Stimulated activated CD4-positive, alpha-beta T cell treated with anti-CD3 and anti-CD28 coated beads, Interleukin-2, amount 100 ng/mL, for 4 hours (primary cell): ENCODE data around the gene ARHGDIB.
A peak's percentile ranks its signal among the peaks of the same experiment; 100 is the strongest.

Experiments
- DNase-seq: peaks from one replicate; pipeline ENCODE4 v3.0.0-alpha.2; 2020; ENCODE audit warnings: low read depth

ARHGDIB gene

GRCh38 chr12:14961466-14962152 is at the start of gene ARHGDIB:
Gene ARHGDIB (minus strand): TSS chr12:14961601. CDS start chr12:14950712, 10,889 bp downstream.
- DNase-seq: peak; percentile 61

GRCh38 chr12:15011162-15011561 is 49.8 kb upstream of the ARHGDIB start:
- DNase-seq: no peak

- DNase-seq: no peak
These were observed 46.1 kb upstream of the ARHGDIB start for GRCh38 chr12:15007551-15007950.

- DNase-seq: no peak
These were observed 43.7 kb upstream of the ARHGDIB start for GRCh38 chr12:15005064-15005463.

- DNase-seq: no peak
These were observed 43.0 kb upstream of the ARHGDIB start for GRCh38 chr12:15004421-15004820.

GRCh38 chr12:15001733-15002382 is 40.5 kb upstream of the ARHGDIB start:
- DNase-seq: no peak

- no peak for DNase-seq
These were observed 39.2 kb upstream of the ARHGDIB start for GRCh38 chr12:15000575-15000974.

- DNase-seq: no peak
These were observed 38.4 kb upstream of the ARHGDIB start for GRCh38 chr12:14999695-15000365.

- no peak for DNase-seq
These were observed 37.8 kb upstream of the ARHGDIB start for GRCh38 chr12:14999021-14999694.

- no peak for DNase-seq
These were observed 36.6 kb upstream of the ARHGDIB start for GRCh38 chr12:14997998-14998397.

GRCh38 chr12:14995583-14996425 is 34.4 kb upstream of the ARHGDIB start:
- DNase-seq: no peak

GRCh38 chr12:14994610-14995009 is 33.2 kb upstream of the ARHGDIB start:
- DNase-seq: no peak

GRCh38 chr12:14993537-14994266 is 32.3 kb upstream of the ARHGDIB start:
- peak; percentile 18 for DNase-seq

- DNase-seq: no peak
These were observed 31.7 kb upstream of the ARHGDIB start for GRCh38 chr12:14993117-14993516.

- no peak for DNase-seq
These were observed 31.3 kb upstream of the ARHGDIB start for GRCh38 chr12:14992673-14993072.

GRCh38 chr12:14991069-14991468 is 29.7 kb upstream of the ARHGDIB start:
- no peak for DNase-seq

- no peak for DNase-seq
These were observed 28.4 kb upstream of the ARHGDIB start for GRCh38 chr12:14989790-14990189.

- no peak for DNase-seq
These were observed 26.6 kb upstream of the ARHGDIB start for GRCh38 chr12:14988035-14988434.

- DNase-seq: no peak
These were observed 25.0 kb upstream of the ARHGDIB start for GRCh38 chr12:14986449-14986848.

GRCh38 chr12:14984766-14985285 is 23.4 kb upstream of the ARHGDIB start:
- DNase-seq: no peak

GRCh38 chr12:14984036-14984435 is 22.6 kb upstream of the ARHGDIB start:
- DNase-seq: no peak
